Endothelial cell of umbilical vein (primary cell): ENCODE results near the gene APOO.

ENCODE experiments used
- EZH2 ChIP-seq: IDR thresholded peaks from 2 replicates; pipeline ENCODE4 v1.6.1; 2012; ENCODE audit warnings: borderline replicate concordance, low read depth, mild to moderate bottlenecking, moderate library complexity, low read length, inconsistent platforms; ENCODE audit not compliant: severe bottlenecking
- FOS ChIP-seq: IDR thresholded peaks from 2 replicates; pipeline ENCODE4 v1.6.1; 2011; ENCODE audit warnings: mild to moderate bottlenecking, low read length, moderate library complexity, borderline replicate concordance; ENCODE audit not compliant: insufficient read depth
- GATA2 ChIP-seq: IDR thresholded peaks from 2 replicates; pipeline ENCODE4 v1.7.0; 2011; ENCODE audit warnings: low read depth, mild to moderate bottlenecking, moderate library complexity, mixed read lengths, low read length; ENCODE audit not compliant: insufficient read length, insufficient read depth
- MYC ChIP-seq: IDR thresholded peaks from one replicate; pipeline ENCODE4 v1.6.1; 2011; ENCODE audit warnings: mild to moderate bottlenecking, low read depth, low read length
- POLR2A ChIP-seq: IDR thresholded peaks from 2 replicates; pipeline ENCODE4 v1.6.1; 2012; ENCODE audit warnings: low read depth, mild to moderate bottlenecking, control low read depth, low read length
- POLR2AphosphoS5 ChIP-seq: IDR thresholded peaks from 2 replicates; pipeline ENCODE4 v1.6.1; 2012; ENCODE audit warnings: low read depth, mild to moderate bottlenecking, control low read depth, low read length, moderate library complexity; ENCODE audit not compliant: insufficient read depth
- TF ChIP-seq, protein P1 (sequence below), 2 donors: IDR thresholded peaks; 1 replicate in 1 of 2; 2 replicates in 1 of 2; pipeline ENCODE4 v1.5.1; 2011; ENCODE audit warnings: low read length in 2 of 2, mild to moderate bottlenecking in 2 of 2, moderate library complexity in 2 of 2, control low read depth in 1 of 2, inconsistent platforms in 1 of 2, low read depth in 1 of 2; ENCODE audit not compliant: insufficient read depth in 1 of 2; ENCODE audit errors: extremely low read depth in 1 of 2
- TF ChIP-seq, protein P2 (sequence below): IDR thresholded peaks from 2 replicates; pipeline ENCODE4 v1.6.1; 2011; ENCODE audit not compliant: insufficient read depth, insufficient read length

DNA sequence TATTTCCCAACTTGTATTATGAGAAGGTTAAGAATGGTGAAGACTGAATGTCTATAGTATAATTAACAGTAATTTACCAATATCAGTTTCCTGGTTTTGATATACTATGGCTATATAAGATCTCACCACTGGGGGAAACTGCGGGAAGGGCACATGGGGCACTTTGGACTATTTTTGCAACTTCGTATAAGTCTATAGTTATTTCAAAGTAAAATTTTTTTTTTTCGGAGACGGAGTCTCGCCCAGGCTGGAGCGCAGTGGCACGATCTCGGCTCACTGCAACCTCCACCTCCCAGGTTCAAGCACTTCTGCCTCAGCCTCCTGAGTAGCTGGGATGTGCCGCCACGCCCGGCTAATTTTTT, 46.2 kb upstream of the APOO start:
- TF ChIP-seq, protein P1, sequence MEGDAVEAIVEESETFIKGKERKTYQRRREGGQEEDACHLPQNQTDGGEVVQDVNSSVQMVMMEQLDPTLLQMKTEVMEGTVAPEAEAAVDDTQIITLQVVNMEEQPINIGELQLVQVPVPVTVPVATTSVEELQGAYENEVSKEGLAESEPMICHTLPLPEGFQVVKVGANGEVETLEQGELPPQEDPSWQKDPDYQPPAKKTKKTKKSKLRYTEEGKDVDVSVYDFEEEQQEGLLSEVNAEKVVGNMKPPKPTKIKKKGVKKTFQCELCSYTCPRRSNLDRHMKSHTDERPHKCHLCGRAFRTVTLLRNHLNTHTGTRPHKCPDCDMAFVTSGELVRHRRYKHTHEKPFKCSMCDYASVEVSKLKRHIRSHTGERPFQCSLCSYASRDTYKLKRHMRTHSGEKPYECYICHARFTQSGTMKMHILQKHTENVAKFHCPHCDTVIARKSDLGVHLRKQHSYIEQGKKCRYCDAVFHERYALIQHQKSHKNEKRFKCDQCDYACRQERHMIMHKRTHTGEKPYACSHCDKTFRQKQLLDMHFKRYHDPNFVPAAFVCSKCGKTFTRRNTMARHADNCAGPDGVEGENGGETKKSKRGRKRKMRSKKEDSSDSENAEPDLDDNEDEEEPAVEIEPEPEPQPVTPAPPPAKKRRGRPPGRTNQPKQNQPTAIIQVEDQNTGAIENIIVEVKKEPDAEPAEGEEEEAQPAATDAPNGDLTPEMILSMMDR (IDR thresholded peaks at IDR 0.05; ENCODE audit: extremely low read depth in 1 of 2, insufficient read depth in 1 of 2, low read depth in 1 of 2, low read length in 2 of 2) = no peak
- no peak for TF ChIP-seq POLR2A
- no peak for TF ChIP-seq POLR2AphosphoS5
- TF ChIP-seq EZH2 = no peak
- no peak for TF ChIP-seq MYC
- TF ChIP-seq, protein P2, sequence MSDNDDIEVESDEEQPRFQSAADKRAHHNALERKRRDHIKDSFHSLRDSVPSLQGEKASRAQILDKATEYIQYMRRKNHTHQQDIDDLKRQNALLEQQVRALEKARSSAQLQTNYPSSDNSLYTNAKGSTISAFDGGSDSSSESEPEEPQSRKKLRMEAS = no peak
- TF ChIP-seq GATA2 = no peak
- TF ChIP-seq FOS = no peak
